HEK293 (cell line): ENCODE results near the gene SYNDIG1L.

ENCODE experiments used
- CTCF ChIP-seq: fragments of 450-650 bp; formaldehyde crosslinking; IDR thresholded peaks from 2 replicates; pipeline ENCODE4 v1.5.1; 2016; ENCODE audit warnings: missing biosample characterization, missing genetic modification characterization
- HOXC10 ChIP-seq: sonication (generic); formaldehyde crosslinking; IDR thresholded peaks from 2 replicates; pipeline ENCODE4 v1.8.1; 2023; ENCODE audit warnings: mild to moderate bottlenecking, missing genetic modification reagents
- KLF9 ChIP-seq: fragments of 450-650 bp; formaldehyde crosslinking; IDR thresholded peaks from 2 replicates; pipeline ENCODE4 v1.5.1; 2016; ENCODE audit warnings: missing biosample characterization, missing genetic modification characterization, low read depth
- ZBTB17 ChIP-seq: fragments of 450-650 bp; formaldehyde crosslinking; IDR thresholded peaks from 2 replicates; pipeline ENCODE4 v1.5.1; 2016; ENCODE audit warnings: missing biosample characterization, missing genetic modification characterization
- ZBTB49 ChIP-seq: fragments of 450-650 bp; formaldehyde crosslinking; IDR thresholded peaks from 2 replicates; pipeline ENCODE4 v1.5.1; 2016; ENCODE audit warnings: missing biosample characterization, missing genetic modification characterization, low read depth
- ZBTB6 ChIP-seq: fragments of 450-650 bp; formaldehyde crosslinking; IDR thresholded peaks from 2 replicates; pipeline ENCODE4 v1.5.1; 2017; ENCODE audit warnings: missing biosample characterization, missing genetic modification characterization
- ZNF140 ChIP-seq: fragments of 450-650 bp; formaldehyde crosslinking; IDR thresholded peaks from 2 replicates; pipeline ENCODE4 v1.5.1; 2016; ENCODE audit warnings: missing biosample characterization, missing genetic modification characterization
- ZNF169 ChIP-seq: fragments of 450-650 bp; formaldehyde crosslinking; IDR thresholded peaks from 2 replicates; pipeline ENCODE4 v1.5.1; 2016; ENCODE audit warnings: missing biosample characterization, missing genetic modification characterization
- ZNF184 ChIP-seq: fragments of 450-650 bp; IDR thresholded peaks from 2 replicates; pipeline ENCODE4 v1.5.1; 2018; ENCODE audit warnings: missing biosample characterization, mild to moderate bottlenecking, missing genetic modification characterization
- ZNF391 ChIP-seq: fragments of 450-650 bp; formaldehyde crosslinking; IDR thresholded peaks from 2 replicates; pipeline ENCODE4 v1.5.1; 2016; ENCODE audit warnings: low read depth, missing biosample characterization, missing genetic modification characterization, borderline replicate concordance
- ZNF791 ChIP-seq: fragments of 450-650 bp; formaldehyde crosslinking; IDR thresholded peaks from 2 replicates; pipeline ENCODE4 v1.5.1; 2016; ENCODE audit warnings: missing biosample characterization, missing genetic modification characterization
- ZSCAN30 ChIP-seq: fragments of 450-650 bp; IDR thresholded peaks from 2 replicates; pipeline ENCODE4 v1.5.1; 2018; ENCODE audit warnings: missing biosample characterization, mild to moderate bottlenecking, missing genetic modification characterization, moderate library complexity
- ZSCAN5A ChIP-seq: fragments of 450-650 bp; formaldehyde crosslinking; IDR thresholded peaks from 2 replicates; pipeline ENCODE4 v1.5.1; 2016; ENCODE audit warnings: missing biosample characterization, missing genetic modification characterization

DNA sequence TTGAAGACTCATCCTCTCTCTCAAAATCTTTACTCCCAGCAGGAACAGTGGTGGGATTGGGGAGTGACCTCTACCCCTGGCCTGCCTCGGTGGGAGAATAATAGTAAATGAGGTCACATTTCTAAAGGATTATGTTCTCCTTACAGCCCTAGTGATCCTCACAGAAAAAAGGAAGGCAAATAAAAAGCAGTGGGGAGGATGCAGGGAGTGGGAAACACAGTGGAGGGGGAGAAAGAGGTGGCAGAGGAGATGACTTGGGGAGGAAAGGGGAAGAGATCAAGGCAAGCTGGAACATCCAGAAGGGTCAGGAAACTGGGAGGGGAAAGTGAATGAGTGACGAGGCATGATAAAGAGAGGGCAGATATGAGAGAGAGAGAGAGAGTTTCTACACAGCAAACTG is 8.3 kb upstream of the SYNDIG1L start:
- TF ChIP-seq CTCF (tag by site-specific recombination) (no peak), ZNF169 (tag by site-specific recombination) (no peak), ZNF791 (tag by site-specific recombination) (no peak), ZNF391 (tag by site-specific recombination) (no peak), ZSCAN5A (tag by site-specific recombination) (no peak), HOXC10 (CRISPR knock-in tag) (no peak), ZNF184 (tag by site-specific recombination) (no peak), ZBTB17 (tag by site-specific recombination) (no peak), KLF9 (tag by site-specific recombination) (no peak), ZBTB49 (tag by site-specific recombination) (no peak), ZNF140 (tag by site-specific recombination) (no peak), ZSCAN30 (tag by site-specific recombination) (no peak), ZBTB6 (no peak)
